MCF 10A (cell line): Measurements from ENCODE around the gene ZBED4. TPM values are rescaled to one million over a fixed set of nuclear protein-coding genes. Genes with fewer than 3 reads are reported as not detected.

Source experiments
- BruUV-seq: library from RNA; stranded (reverse); fragments of 400-500 nt; replicated peaks from 2 replicates; lab custom pipeline; 2021; lab: Mats Ljungman, UMichigan
- CTCF ChIA-PET: fragments of 300-600 bp; sonication (Branson Sonifier 250); formaldehyde crosslinking; extraction: SDS; loops from one replicate; lab custom pipeline; 2021; ENCODE audit warnings: antibody characterized with exemption, inconsistent platforms; lab: Yijun Ruan, JAX
- POLR2A ChIA-PET: fragments of 300-600, 350-650 bp; sonication (Branson Sonifier 250); formaldehyde crosslinking; extraction: SDS; loops from one replicate; lab custom pipeline; 2020; ENCODE audit warnings: antibody characterized with exemption, inconsistent platforms; lab: Yijun Ruan, JAX
- DNase-seq: peaks from one replicate; pipeline ENCODE4 v3.0.0-alpha.2; 2018; ENCODE audit not compliant: unreplicated experiment
- H3K27ac Mint-ChIP-seq: one replicate; pipeline ENCODE4 v1.8.0; 2022; ENCODE audit warnings: mild to moderate bottlenecking, low read depth, mixed read lengths; ENCODE audit not compliant: unreplicated experiment
- H3K27me3 Mint-ChIP-seq: one replicate; pipeline ENCODE4 v1.8.0; 2022; ENCODE audit warnings: mixed read lengths; ENCODE audit not compliant: insufficient read depth, unreplicated experiment
- H3K36me3 Mint-ChIP-seq: one replicate; pipeline ENCODE4 v1.8.0; 2022; ENCODE audit warnings: mild to moderate bottlenecking, moderate library complexity, mixed read lengths; ENCODE audit not compliant: insufficient read depth, unreplicated experiment
- H3K4me1 Mint-ChIP-seq: one replicate; pipeline ENCODE4 v1.8.0; 2022; ENCODE audit warnings: mixed read lengths; ENCODE audit not compliant: insufficient read depth, unreplicated experiment
- H3K4me3 Mint-ChIP-seq: one replicate; pipeline ENCODE4 v1.8.0; 2022; ENCODE audit warnings: mild to moderate bottlenecking, moderate library complexity, mixed read lengths; ENCODE audit not compliant: unreplicated experiment
- H3K9me3 Mint-ChIP-seq: one replicate; pipeline ENCODE4 v1.8.0; 2022; ENCODE audit warnings: mixed read lengths; ENCODE audit not compliant: unreplicated experiment
- intact Hi-C: fragments of 100-400 bp; cut with micrococcal nuclease; formaldehyde crosslinking; loops from 2 replicates; pipeline ENCODE4 v1.14.1; 2022
- total RNA-seq: library from RNA; stranded (reverse); gene quantifications from 2 replicates; pipeline ENCODE4 v1.2.3, GENCODE V29; 2022
- TF ChIP-seq, protein P1 (sequence below): fragments of 200-600 bp; IDR thresholded peaks from one replicate; pipeline ENCODE4 v1.8.0; 2022; ENCODE audit warnings: antibody characterized with exemption, mild to moderate bottlenecking; ENCODE audit not compliant: unreplicated experiment

The ZBED4 gene
- total RNA-seq, 1 experiment from 2014 or later: 16.4 TPM

GRCh38 chr22:49882519-49883293 is 29.1 kb downstream of the ZBED4 start:
- intact Hi-C loops: no loop called here
- Mint-ChIP-seq H3K36me3 (peaks cover 46% of the 10 kb centered on the region), H3K27ac (no peak overlapping the region), H3K9me3 (no peaks in the 10 kb centered on the region), H3K4me1 (no peaks in the 10 kb centered on the region), H3K27me3 (no peaks in the 10 kb centered on the region), H3K4me3 (no peak overlapping the region)
- no peak for DNase-seq
- TF ChIP-seq, protein P1, sequence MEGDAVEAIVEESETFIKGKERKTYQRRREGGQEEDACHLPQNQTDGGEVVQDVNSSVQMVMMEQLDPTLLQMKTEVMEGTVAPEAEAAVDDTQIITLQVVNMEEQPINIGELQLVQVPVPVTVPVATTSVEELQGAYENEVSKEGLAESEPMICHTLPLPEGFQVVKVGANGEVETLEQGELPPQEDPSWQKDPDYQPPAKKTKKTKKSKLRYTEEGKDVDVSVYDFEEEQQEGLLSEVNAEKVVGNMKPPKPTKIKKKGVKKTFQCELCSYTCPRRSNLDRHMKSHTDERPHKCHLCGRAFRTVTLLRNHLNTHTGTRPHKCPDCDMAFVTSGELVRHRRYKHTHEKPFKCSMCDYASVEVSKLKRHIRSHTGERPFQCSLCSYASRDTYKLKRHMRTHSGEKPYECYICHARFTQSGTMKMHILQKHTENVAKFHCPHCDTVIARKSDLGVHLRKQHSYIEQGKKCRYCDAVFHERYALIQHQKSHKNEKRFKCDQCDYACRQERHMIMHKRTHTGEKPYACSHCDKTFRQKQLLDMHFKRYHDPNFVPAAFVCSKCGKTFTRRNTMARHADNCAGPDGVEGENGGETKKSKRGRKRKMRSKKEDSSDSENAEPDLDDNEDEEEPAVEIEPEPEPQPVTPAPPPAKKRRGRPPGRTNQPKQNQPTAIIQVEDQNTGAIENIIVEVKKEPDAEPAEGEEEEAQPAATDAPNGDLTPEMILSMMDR: no peak
- BruUV-seq: no TSS peak
- CTCF ChIA-PET: interaction anchor here (0.9 to 1.0 kb wide), 2 partner anchors 13 to 148 kb away, joined by 4 read pairs; no protein-coding TSS in a partner anchor
- POLR2A ChIA-PET: interaction anchor here (1.3 kb wide), 1 partner anchor 9 kb away, joined by 4 read pairs; no protein-coding TSS in a partner anchor

GRCh38 chr22:49883294-49883640 is 29.6 kb downstream of the ZBED4 start:
- DNase-seq: no peak
- no peak overlapping the region for H3K27ac Mint-ChIP-seq
- no peaks in the 10 kb centered on the region for H3K9me3 Mint-ChIP-seq
- no peaks in the 10 kb centered on the region for H3K4me1 Mint-ChIP-seq
- CTCF ChIA-PET: no interaction called here
- intact Hi-C loops: no loop called here
- H3K4me3 Mint-ChIP-seq: no peak overlapping the region
- BruUV-seq: no TSS peak
- TF ChIP-seq, protein P1: no peak
- POLR2A ChIA-PET: no interaction called here
- peaks cover 46% of the 10 kb centered on the region for H3K36me3 Mint-ChIP-seq
- no peaks in the 10 kb centered on the region for H3K27me3 Mint-ChIP-seq

DNA sequence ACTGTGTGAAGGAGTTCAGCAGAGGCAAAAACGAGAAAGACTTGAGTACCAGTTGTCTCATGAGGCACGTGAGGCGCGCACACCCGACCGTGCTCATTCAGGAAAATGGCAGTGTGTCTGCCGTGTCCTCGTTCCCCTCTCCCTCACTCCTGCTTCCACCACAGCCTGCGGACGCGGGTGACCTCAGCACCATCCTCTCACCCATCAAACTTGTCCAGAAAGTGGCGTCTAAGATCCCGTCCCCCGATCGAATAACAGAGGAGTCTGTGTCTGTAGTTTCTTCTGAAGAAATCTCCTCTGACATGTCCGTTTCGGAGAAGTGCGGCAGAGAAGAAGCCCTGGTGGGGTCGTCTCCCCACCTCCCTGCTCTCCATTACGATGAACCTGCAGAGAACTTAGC is 30.4 kb downstream of the ZBED4 start:
- Mint-ChIP-seq H3K4me1 (no peaks in the 10 kb centered on the region), H3K36me3 (peaks cover 54% of the 10 kb centered on the region), H3K27me3 (no peaks in the 10 kb centered on the region), H3K4me3 (no peak overlapping the region), H3K27ac (no peak overlapping the region), H3K9me3 (no peaks in the 10 kb centered on the region)
- intact Hi-C loops: no loop called here
- TF ChIP-seq, protein P1: no peak
- DNase-seq: no peak
- POLR2A ChIA-PET: no interaction called here
- no TSS peak for BruUV-seq
- CTCF ChIA-PET: no interaction called here

- H3K27me3 Mint-ChIP-seq: no peaks in the 10 kb centered on the region
- no peak overlapping the region for H3K27ac Mint-ChIP-seq
- intact Hi-C loops: no loop called here
- H3K9me3 Mint-ChIP-seq: no peaks in the 10 kb centered on the region
- DNase-seq: no peak
- H3K4me1 Mint-ChIP-seq: no peaks in the 10 kb centered on the region
- POLR2A ChIA-PET: no interaction called here
- peaks cover 54% of the 10 kb centered on the region for H3K36me3 Mint-ChIP-seq
- H3K4me3 Mint-ChIP-seq: no peak overlapping the region
- CTCF ChIA-PET: no interaction called here
- no TSS peak for BruUV-seq
- TF ChIP-seq, protein P1: no peak
Measured at GRCh38 chr22:49884503-49885260, 31.0 kb downstream of the ZBED4 start.
